Karpas-422 (cell line): ENCODE results near the gene EMC10. TPM values are rescaled to one million over a fixed set of nuclear protein-coding genes. Genes with fewer than 3 reads are reported as not detected.

ENCODE experiments used
- total RNA-seq: library from RNA; depleted of rRNA; stranded (reverse); fragments of >200 nt; shearing (Covaris generic); gene quantifications from 2 replicates; pipeline ENCODE4 v1.2.3, GENCODE V29; 2014; ENCODE audit warnings: low replicate concordance; rRNA removed

The EMC10 gene
- total RNA-seq, 1 experiment from 2014 or later = 63.7 TPM

Other genes starting within 250 kb of the EMC10 start
- gene KCNC3, start 147.1 kb upstream of the EMC10 start, total RNA-seq = 10.8 and 18.1 TPM in 2 replicates
- 0.11 and 2.3 TPM in 2 replicates for gene NAPSA, start 110.9 kb upstream of the EMC10 start, total RNA-seq
- gene NR1H2, start 100.0 kb upstream of the EMC10 start, total RNA-seq = 68.2 and 120 TPM in 2 replicates
- gene POLD1, start 92.2 kb upstream of the EMC10 start, total RNA-seq = 53.4 and 98.8 TPM in 2 replicates
- 221 and 239 TPM in 2 replicates for gene SPIB, start 57.6 kb upstream of the EMC10 start, total RNA-seq
- 23.4 and 48.3 TPM in 2 replicates for gene MYBPC2, start 43.6 kb upstream of the EMC10 start, total RNA-seq
- 1.2 TPM in 1 of 2 replicates, not detected in the other for gene GARIN5A, start 341 bp downstream of the EMC10 start, total RNA-seq
- 15.8 and 42.3 TPM in 2 replicates for gene JOSD2, start 34.7 kb downstream of the EMC10 start, total RNA-seq
- not detected in 2 replicates for gene ASPDH, start 37.4 kb downstream of the EMC10 start, total RNA-seq
- not detected in 2 replicates for gene LRRC4B, start 91.9 kb downstream of the EMC10 start, total RNA-seq
- 0.11 TPM in 1 of 2 replicates, not detected in the other for gene SYT3, start 163.4 kb downstream of the EMC10 start, total RNA-seq
- gene C19orf81, start 172.9 kb downstream of the EMC10 start, total RNA-seq = 1.1 TPM in 1 of 2 replicates, not detected in the other
- gene SHANK1, start 243.3 kb downstream of the EMC10 start, total RNA-seq = not detected in 2 replicates
- 0.47 and 1.6 TPM in 2 replicates for gene CLEC11A, start 246.9 kb downstream of the EMC10 start, total RNA-seq